SW 1271 (cell line): Measurements from ENCODE around the gene SIGLEC12.
"Not testable (repeated sequence)": the region's sequence is repeated elsewhere in the genome, so short reads cannot be mapped to it uniquely, and the experiment has no call there.

Experiments
- DNase-seq, 2 experiments: peaks; one replicate each; lab custom pipeline; 2025; lab: John Stamatoyannopoulos, UW

Gene SIGLEC12

DNA sequence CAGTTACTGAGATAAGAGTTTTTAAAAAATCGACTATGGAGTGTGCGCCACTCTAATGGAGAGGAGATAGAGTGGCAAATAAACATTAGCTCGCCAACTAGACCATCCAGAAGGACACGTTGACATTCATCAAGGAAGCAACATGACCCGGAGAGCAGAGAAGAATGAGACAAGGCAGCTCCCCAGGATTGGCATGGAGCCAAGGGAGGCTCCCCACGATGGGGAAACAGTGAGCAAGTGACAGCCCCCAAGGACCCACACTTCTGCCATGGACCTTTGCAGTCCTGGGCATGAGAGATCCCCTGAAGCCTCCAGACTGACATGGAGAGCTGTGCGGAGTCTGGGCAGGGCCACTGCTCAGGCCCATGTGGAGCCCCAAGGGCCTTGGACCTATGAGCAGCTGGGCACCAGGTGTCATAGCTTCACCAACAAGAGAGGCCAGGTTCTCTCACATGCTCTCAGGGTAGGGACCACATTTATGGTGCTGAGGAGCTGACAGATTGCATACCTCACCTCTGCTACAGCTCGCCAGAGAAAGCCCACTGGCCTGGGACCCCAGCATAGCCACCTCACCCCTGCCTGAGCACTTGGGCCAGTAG, 23.2 kb upstream of the SIGLEC12 start:
- DNase-seq, result no peak

GRCh38 chr19:51521781-51522180, 20.2 kb upstream of the SIGLEC12 start:
- no peak for DNase-seq

DNA sequence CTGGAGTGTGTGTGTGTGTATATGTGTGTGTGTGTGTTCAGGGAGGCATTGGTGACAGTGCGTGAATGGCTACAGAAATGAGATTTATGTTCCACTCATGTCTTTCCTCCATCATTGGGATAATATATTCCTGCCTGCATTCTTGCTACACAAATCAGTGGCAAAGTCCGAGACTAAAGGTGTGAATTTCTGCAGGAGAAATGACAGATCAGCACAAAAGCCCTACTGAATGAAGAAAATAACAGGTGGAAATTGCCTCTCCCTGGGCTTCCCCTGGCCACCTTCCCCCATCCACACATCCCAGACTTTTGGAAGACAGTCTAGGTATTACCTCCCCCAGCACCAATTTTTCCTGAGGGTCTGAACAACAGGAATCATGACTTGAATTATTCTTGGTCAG, 19.8 kb upstream of the SIGLEC12 start:
- DNase-seq, result no peak

DNA sequence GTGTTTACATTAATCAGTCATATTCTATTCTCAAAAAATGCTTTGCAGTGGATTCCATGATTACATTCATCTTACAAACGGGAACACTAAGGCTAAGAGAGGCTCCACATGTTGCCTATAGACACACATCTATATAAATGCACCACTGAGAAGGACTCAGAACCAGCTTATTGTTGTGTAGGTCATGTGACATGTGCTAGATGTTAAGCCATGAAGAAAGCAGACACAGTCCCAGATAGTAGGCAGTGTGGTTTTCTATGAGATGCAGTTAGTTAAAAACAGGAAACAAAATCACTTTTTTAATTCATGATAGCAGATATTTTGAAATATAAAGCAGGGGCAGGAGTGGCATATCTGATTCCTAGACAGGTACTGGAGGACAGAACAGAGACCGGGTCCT, 19.1 kb upstream of the SIGLEC12 start:
- no peak for DNase-seq

- peak in 1 of 2 experiments; percentile 43 for DNase-seq
Observed at GRCh38 chr19:51514866-51515481, 13.4 kb upstream of the SIGLEC12 start.

- DNase-seq, result no peak
Observed at GRCh38 chr19:51513968-51514367, 12.4 kb upstream of the SIGLEC12 start.

GRCh38 chr19:51511353-51511752, 9.8 kb upstream of the SIGLEC12 start:
- no peak for DNase-seq

DNA sequence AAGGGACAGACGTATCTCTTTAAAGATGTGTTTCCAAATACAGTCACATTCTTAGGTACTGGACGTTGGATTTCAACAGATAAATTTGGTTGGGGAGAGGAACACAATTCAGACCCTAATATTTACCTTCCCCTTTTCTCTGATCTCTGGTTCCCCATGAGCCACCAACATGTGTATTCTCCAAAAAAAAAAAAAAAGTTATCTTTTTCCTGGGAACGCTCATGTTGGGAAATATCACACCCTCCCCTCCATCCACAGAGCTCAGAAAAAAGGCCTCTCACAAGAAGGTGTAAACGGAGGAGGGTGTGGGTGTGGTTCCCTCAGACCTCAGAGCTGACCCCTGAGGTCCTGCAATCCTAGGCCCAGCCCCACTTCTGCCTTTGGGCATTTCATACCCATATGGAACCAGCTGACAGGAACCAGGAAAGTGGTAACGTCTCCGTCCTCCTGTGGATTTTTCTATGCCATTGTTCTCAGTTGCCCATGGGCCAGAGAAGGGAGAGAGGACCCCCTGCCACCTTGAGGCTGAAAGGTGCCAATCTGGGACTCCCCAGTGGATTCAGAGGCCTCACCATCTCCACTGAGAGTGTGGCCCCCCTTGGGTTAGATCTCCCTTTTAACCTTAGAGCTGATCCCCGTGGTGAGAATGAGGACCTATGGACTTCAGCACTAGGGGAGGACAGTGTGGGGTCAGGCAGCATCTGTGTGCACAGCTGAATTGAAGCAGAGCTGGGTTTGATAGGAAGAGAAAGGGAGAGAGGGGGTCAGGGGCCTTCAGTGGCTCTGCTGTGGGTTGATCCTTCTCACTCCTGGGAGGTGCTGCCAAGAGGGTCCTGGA, 8.4 kb upstream of the SIGLEC12 start:
- no peak for DNase-seq

GRCh38 chr19:51508059-51508733, 6.6 kb upstream of the SIGLEC12 start:
- DNase-seq, result no peak

DNA sequence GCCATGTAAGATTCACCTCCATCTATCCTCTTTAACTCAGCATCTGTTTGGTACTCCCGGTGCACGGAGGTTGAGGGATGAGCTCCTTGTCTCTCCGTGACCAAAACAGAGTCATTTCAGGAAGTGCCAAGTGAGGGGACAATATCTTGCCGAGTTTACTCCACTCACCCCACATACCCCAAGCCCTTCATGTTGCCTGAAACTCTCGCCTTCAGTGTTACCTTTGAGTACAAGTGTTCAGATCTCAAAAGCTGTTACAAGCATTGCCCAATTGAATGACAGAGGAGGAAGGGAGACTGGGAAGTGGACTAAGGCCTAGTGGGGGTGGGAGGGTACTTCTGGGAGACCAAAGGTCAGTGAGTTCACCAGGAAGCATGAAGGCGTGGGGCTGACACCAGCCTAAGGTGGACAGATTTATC, 6.0 kb upstream of the SIGLEC12 start:
- DNase-seq, result no peak

DNA sequence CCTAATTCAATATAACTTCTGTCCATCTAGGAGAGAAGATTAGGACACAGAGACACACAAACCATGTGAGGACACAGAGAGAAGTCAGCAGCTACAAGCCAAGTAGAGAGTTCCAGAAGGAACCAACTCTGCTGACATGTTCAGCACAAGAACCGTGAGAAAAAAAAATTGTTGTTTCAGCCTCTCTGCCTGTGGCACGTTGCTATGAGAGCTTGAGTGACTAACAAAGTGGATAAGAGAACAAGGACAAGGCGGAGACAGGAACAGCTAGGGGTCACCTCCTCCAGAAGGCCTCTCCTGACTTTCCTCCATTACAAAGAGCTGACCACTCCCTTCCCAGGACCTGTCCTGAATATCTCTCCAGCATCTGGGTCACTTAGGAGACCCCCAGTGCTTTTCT, 5.6 kb upstream of the SIGLEC12 start:
- DNase-seq, result no peak

GRCh38 chr19:51505904-51506303, 4.3 kb upstream of the SIGLEC12 start:
- no peak for DNase-seq

- no peak for DNase-seq
Observed at GRCh38 chr19:51503896-51504295, 2.3 kb upstream of the SIGLEC12 start.

DNA sequence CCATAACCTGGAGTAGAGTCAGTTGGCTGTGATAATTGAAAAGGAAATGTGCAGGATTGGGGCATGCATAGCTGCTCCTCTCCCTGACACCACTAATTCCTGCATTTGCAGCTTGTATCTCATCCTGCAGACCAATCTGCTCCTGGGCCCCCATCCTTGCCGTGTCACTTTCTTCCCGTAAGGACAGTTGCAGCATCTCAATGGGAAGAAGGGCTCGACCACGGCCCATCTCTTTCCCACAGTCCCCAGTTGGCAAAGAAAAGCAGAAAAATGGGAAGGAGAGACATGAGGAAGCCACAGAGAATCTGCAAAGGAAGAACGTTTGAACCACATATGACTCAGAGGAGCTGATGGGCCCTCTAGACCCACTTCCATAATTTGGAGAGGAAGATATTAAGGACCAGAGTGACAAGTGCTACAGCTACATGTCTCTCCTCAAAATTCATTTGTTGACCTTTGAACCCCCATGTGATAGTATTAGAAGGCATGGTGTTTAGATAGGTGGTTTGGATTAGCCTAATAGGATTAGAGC, 1.8 kb upstream of the SIGLEC12 start:
- DNase-seq, result no peak

DNA sequence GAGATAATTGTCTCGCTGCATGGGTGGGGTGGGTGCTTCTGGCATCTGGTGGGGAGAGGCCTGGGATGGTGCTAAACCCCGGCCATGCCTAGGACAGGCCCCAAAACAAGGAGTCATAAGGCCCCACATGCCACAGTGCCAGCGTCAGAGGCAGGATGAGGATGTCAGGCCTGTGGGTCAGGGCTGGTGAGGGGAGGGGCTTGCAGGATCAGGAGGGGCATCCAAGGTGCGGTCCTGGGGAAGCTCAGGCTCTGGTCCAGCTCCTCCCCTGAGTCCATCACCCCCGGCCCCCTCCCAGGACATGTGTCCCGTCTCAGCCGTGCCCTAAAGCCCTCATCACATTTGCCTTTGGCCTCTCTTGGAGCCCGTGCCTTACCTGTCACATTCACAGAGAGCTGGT, 669 bp downstream of the SIGLEC12 start:
- DNase-seq, result not testable (repeated sequence)

GRCh38 chr19:51497666-51498065, 3.9 kb downstream of the SIGLEC12 start:
- no peak for DNase-seq

- no peak for DNase-seq
Observed at GRCh38 chr19:51493776-51494175, 7.8 kb downstream of the SIGLEC12 start.

DNA sequence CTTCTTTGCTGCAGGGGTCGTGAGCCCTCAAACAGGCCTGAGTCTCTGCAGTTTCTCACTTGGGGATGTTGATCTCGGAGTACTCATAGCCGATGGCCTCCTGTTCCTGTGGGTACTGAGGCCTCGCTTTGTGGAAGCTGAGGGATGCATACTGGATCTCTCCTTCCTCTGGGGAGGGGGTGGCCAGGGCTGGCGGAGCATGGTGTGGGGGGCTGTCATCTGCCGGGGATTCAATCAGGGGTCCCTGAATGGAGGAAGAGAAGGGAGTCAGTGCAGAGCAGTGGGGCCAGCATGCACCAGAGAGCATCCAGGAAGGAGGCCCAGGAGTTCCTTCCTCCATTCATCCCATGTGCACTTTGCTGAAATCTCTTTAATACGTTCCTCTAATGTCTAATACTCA, 10.0 kb downstream of the SIGLEC12 start:
- no peak for DNase-seq

DNA sequence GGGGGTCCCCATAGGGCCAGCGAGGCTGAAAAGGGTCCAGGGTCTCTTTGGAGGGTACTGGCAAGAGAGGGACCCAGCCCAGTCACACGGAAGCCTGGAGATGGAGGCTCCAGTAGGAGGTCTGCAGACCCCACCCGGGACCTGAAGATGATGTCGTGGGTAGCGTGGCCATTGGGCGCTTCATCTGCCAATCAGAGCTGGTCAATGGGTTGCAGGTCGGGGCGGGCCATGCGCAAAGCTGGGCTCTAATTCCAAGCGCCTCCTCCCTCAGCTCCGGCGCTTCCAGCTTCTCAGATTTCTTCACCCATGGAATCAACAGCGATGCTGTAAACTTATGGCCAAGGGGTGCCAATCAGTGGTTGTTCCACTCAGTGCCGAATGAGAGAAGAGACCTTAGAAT, 10.9 kb downstream of the SIGLEC12 start:
- DNase-seq, result no peak

DNA sequence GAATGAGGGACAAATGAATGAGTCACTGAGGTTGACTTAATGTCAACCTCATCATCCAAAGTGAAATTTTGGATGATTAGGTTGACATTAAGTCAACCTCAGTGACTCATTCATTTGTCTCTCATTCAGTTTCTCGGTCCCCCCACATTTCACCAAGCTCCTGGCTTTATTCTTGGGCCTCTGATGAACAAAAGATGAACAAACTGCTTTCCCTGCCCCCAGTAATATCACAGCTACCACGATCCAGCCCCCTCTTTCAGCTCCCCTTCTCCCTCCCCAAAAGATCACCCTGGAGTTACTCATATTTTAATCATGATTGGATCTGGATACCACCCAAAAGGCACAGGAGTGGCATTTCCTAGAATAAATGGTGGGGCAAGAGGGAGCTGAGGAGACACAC, 12.5 kb downstream of the SIGLEC12 start:
- DNase-seq, result no peak

- no peak for DNase-seq
Observed at GRCh38 chr19:51488491-51488890, 13.1 kb downstream of the SIGLEC12 start.

- DNase-seq, result no peak
Observed at GRCh38 chr19:51485960-51486660, 15.5 kb downstream of the SIGLEC12 start.
